A673 (cell line): ENCODE measurements around the gene MEIKIN. TPM values are rescaled to one million over a fixed set of nuclear protein-coding genes. Genes with fewer than 3 reads are reported as not detected.

ENCODE experiments used
- BruUV-seq: library from RNA; stranded (reverse); fragments of 400-500 nt; replicated peaks from 2 replicates; lab custom pipeline; 2021; lab: Mats Ljungman, UMichigan
- CTCF ChIA-PET: fragments of 300-600 bp; sonication (Branson Sonifier 250); formaldehyde crosslinking; loops from one replicate; lab custom pipeline; 2022; ENCODE audit warnings: antibody characterized with exemption; lab: Charles Lee
- POLR2A ChIA-PET: fragments of 300-600 bp; sonication (Branson Sonifier 250); formaldehyde crosslinking; loops from one replicate; lab custom pipeline; 2022; ENCODE audit warnings: antibody characterized with exemption; ENCODE audit not compliant: low non-redundant PET; lab: Charles Lee
- DNase-seq: peaks from one replicate; pipeline ENCODE4 v3.0.0-alpha.2; 2015; ENCODE audit warnings: low spot score
- H3K27ac ChIP-seq: fragments of 200-600 bp; sonication (generic); 2 replicates; pipeline ENCODE4 v1.5.1; 2016; ENCODE audit warnings: mixed run types, low read depth, mild to moderate bottlenecking, mixed read lengths, antibody characterized with exemption, low read length; ENCODE audit not compliant: poor library complexity, severe bottlenecking
- H3K27me3 ChIP-seq: fragments of 200-600 bp; sonication (generic); replicated peaks from 2 replicates; pipeline ENCODE4 v1.6.1; 2017; ENCODE audit warnings: mixed run types, low read depth, mild to moderate bottlenecking, mixed read lengths, antibody characterized with exemption, low read length; ENCODE audit not compliant: insufficient read depth, poor library complexity
- H3K36me3 ChIP-seq: fragments of 200-600 bp; sonication (generic); 2 replicates; pipeline ENCODE4 v1.6.1; 2016; ENCODE audit warnings: mixed run types, mild to moderate bottlenecking, mixed read lengths, antibody characterized with exemption, low read length; ENCODE audit not compliant: insufficient read depth, poor library complexity, severe bottlenecking
- H3K4me1 ChIP-seq: fragments of 200-600 bp; sonication (generic); 2 replicates; pipeline ENCODE4 v1.6.1; 2017; ENCODE audit warnings: mixed run types, mild to moderate bottlenecking, mixed read lengths, antibody characterized with exemption, low read length; ENCODE audit not compliant: insufficient read depth, poor library complexity, severe bottlenecking
- H3K4me3 ChIP-seq: fragments of 200-600 bp; sonication (generic); 2 replicates; pipeline ENCODE4 v1.5.1; 2016; ENCODE audit warnings: low read depth, mixed run types, mild to moderate bottlenecking, mixed read lengths, low read length; ENCODE audit not compliant: poor library complexity, severe bottlenecking
- H3K9me3 ChIP-seq: fragments of 200-600 bp; sonication (generic); 2 replicates; pipeline ENCODE4 v1.6.1; 2016; ENCODE audit warnings: mixed run types, low read depth, mild to moderate bottlenecking, mixed read lengths, antibody characterized with exemption, low read length; ENCODE audit not compliant: poor library complexity, severe bottlenecking
- CTCF ChIP-seq: fragments of 300-800, 200-600 bp; sonication (generic); conservative IDR thresholded peaks from 2 replicates; pipeline ENCODE4 v1.5.1; 2017; ENCODE audit warnings: low read depth, mild to moderate bottlenecking, antibody characterized with exemption, low read length, moderate library complexity, mixed read lengths
- EZH2 ChIP-seq: fragments of 200-600 bp; sonication (generic); IDR thresholded peaks from 2 replicates; pipeline ENCODE4 v1.6.1; 2017; ENCODE audit warnings: borderline replicate concordance, low read depth, mild to moderate bottlenecking, mixed read lengths, antibody characterized with exemption, low read length; ENCODE audit not compliant: poor library complexity, severe bottlenecking
- intact Hi-C: fragments of 100-400 bp; cut with micrococcal nuclease; formaldehyde crosslinking; loops from one replicate; pipeline ENCODE4 v1.10.0; 2022; ENCODE audit not compliant: unreplicated experiment
- total RNA-seq: library from RNA; stranded (reverse); gene quantifications from 2 replicates; pipeline ENCODE4 v1.2.3, GENCODE V29; 2021

Gene MEIKIN
- total RNA-seq, 1 experiment from 2014 or later: not detected

- no TSS peak for BruUV-seq
- peaks cover 4% of the 10 kb centered on the region for H3K4me1 ChIP-seq
- intact Hi-C loops: no loop called here
- POLR2A ChIA-PET: no interaction called here
- TF ChIP-seq CTCF (no peak), EZH2 (no peak)
- no peaks in the 10 kb centered on the region for H3K36me3 ChIP-seq
- CTCF ChIA-PET: no interaction called here
- no peaks in the 10 kb centered on the region for H3K9me3 ChIP-seq
- H3K27ac ChIP-seq: no peak overlapping the region
- no peak overlapping the region for H3K4me3 ChIP-seq
- H3K27me3 ChIP-seq: no peaks in the 10 kb centered on the region
- DNase-seq: no peak
These were observed 2.0 kb upstream of the MEIKIN start for GRCh38 chr5:131947445-131947844.

- intact Hi-C loops: no loop called here
- ChIA-PET POLR2A (interaction anchor here (0.6 kb wide), 1 partner anchor 1194 kb away, joined by 4 read pairs; no protein-coding TSS in a partner anchor), CTCF (no interaction called here)
- H3K36me3 ChIP-seq: no peaks in the 10 kb centered on the region
- no peak overlapping the region for H3K27ac ChIP-seq
- TF ChIP-seq EZH2 (no peak), CTCF (no peak)
- H3K4me3 ChIP-seq: no peak overlapping the region
- DNase-seq: no peak
- peaks cover 7% of the 10 kb centered on the region for H3K27me3 ChIP-seq
- no peaks in the 10 kb centered on the region for H3K4me1 ChIP-seq
- no TSS peak for BruUV-seq
- no peaks in the 10 kb centered on the region for H3K9me3 ChIP-seq
These were observed 537 bp downstream of the MEIKIN start for GRCh38 chr5:131944702-131945550.

- BruUV-seq: no TSS peak
- H3K4me1 ChIP-seq: no peaks in the 10 kb centered on the region
- H3K9me3 ChIP-seq: no peaks in the 10 kb centered on the region
- intact Hi-C loops: no loop called here
- CTCF ChIA-PET: interaction anchor here (0.7 kb wide), 1 partner anchor 38 kb away, joined by 3 read pairs; no protein-coding TSS in a partner anchor
- POLR2A ChIA-PET: no interaction called here
- H3K36me3 ChIP-seq: no peaks in the 10 kb centered on the region
- H3K27me3 ChIP-seq: peaks cover 8% of the 10 kb centered on the region
- TF ChIP-seq EZH2 (no peak), CTCF (no peak)
- H3K27ac ChIP-seq: no peak overlapping the region
- no peak overlapping the region for H3K4me3 ChIP-seq
- DNase-seq: no peak
These were observed 1.5 kb downstream of the MEIKIN start for GRCh38 chr5:131943916-131944315.
